Naive B cell (primary cell): ENCODE data around the gene STATH. TPM values are rescaled to one million over a fixed set of nuclear protein-coding genes. Genes with fewer than 3 reads are reported as not detected.
"Not testable (repeated sequence)": the region's sequence is repeated elsewhere in the genome, so short reads cannot be mapped to it uniquely, and the experiment has no call there.

ENCODE experiments used
- ATAC-seq, 2 donors: fragments of 150-1000 bp; cut with Tn5 transposase; 2 replicates each; pipeline ENCODE4 v1.10.0; 2021; ENCODE audit warnings: low read depth in 2 of 2, mild to moderate bottlenecking in 2 of 2, moderate library complexity in 2 of 2
- DNase-seq: peaks from one replicate; pipeline ENCODE4 v3.0.0; 2022
- H3K27ac Mint-ChIP-seq, 6 donors: one replicate each; pipeline ENCODE4 v1.8.0; 2020 to 2022; ENCODE audit warnings: mild to moderate bottlenecking in 6 of 6, mixed read lengths in 6 of 6, moderate library complexity in 5 of 6, inconsistent platforms in 2 of 6
- H3K27me3 Mint-ChIP-seq, 3 donors: one replicate each; pipeline ENCODE4 v1.8.0; 2021 to 2022; ENCODE audit warnings: mixed read lengths in 3 of 3, mild to moderate bottlenecking in 1 of 3
- H3K36me3 Mint-ChIP-seq, 2 donors: one replicate each; pipeline ENCODE4 v1.8.0; 2020 to 2022; ENCODE audit warnings: mixed read lengths in 2 of 2, inconsistent platforms in 1 of 2, mild to moderate bottlenecking in 1 of 2
- H3K4me1 Mint-ChIP-seq, 3 donors: one replicate each; pipeline ENCODE4 v1.8.0; 2020 to 2022; ENCODE audit warnings: mixed read lengths in 3 of 3, inconsistent platforms in 1 of 3, mild to moderate bottlenecking in 1 of 3, moderate library complexity in 1 of 3
- H3K4me3 Mint-ChIP-seq, 8 donors: one replicate each; pipeline ENCODE4 v1.8.0; 2020 to 2022; ENCODE audit warnings: mild to moderate bottlenecking in 8 of 8, mixed read lengths in 8 of 8, moderate library complexity in 8 of 8, inconsistent platforms in 2 of 8
- H3K9me3 Mint-ChIP-seq, 7 donors: one replicate each; pipeline ENCODE4 v1.8.0; 2020 to 2022; ENCODE audit warnings: mixed read lengths in 7 of 7, mild to moderate bottlenecking in 5 of 7, inconsistent platforms in 2 of 7, moderate library complexity in 1 of 7
- polyA plus RNA-seq, 6 donors: library from polyadenylated mRNA; unstranded; fragments of 300-500 nt; fragmentation: Illumina TruSeq; gene quantifications; one replicate each; pipeline ENCODE4 v1.2.3, GENCODE V29; 2021; ENCODE audit warnings: low read depth in 6 of 6

Gene STATH
- polyA plus RNA-seq, 6 donors from 2014 or later: not detected

GRCh38 chr4:70019006-70019405 lies 23.2 kb downstream of the STATH start:
- H3K9me3 Mint-ChIP-seq: peaks cover 5 to 10% (median 8%) of the 10 kb centered on the region in 7 donors
- H3K27ac Mint-ChIP-seq, H3K4me1 Mint-ChIP-seq, H3K36me3 Mint-ChIP-seq, H3K4me3 Mint-ChIP-seq, H3K27me3 Mint-ChIP-seq, DNase-seq, ATAC-seq: not testable (repeated sequence)

- Mint-ChIP-seq H3K4me3 (no peak overlapping the region), H3K9me3 (peaks cover 0 to 4% (median 0%) of the 10 kb centered on the region in 7 donors), H3K4me1 (no peaks in the 10 kb centered on the region), H3K36me3 (no peaks in the 10 kb centered on the region), H3K27me3 (no peaks in the 10 kb centered on the region), H3K27ac (no peak overlapping the region)
- DNase-seq (no peak), ATAC-seq (no peak)
Observed at GRCh38 chr4:70023218-70023617, 27.5 kb downstream of the STATH start.

- H3K27ac Mint-ChIP-seq: no peak overlapping the region
- no peaks in the 10 kb centered on the region for H3K27me3 Mint-ChIP-seq
- no peaks in the 10 kb centered on the region for H3K36me3 Mint-ChIP-seq
- DNase-seq (no peak), ATAC-seq (no peak)
- peaks cover 0 to 9% (median 0%) of the 10 kb centered on the region in 7 donors for H3K9me3 Mint-ChIP-seq
- no peak overlapping the region for H3K4me3 Mint-ChIP-seq
- H3K4me1 Mint-ChIP-seq: no peaks in the 10 kb centered on the region
Observed at GRCh38 chr4:70027011-70027410, 31.2 kb downstream of the STATH start.

- not testable (repeated sequence) for ATAC-seq, H3K27me3 Mint-ChIP-seq, DNase-seq, H3K27ac Mint-ChIP-seq, H3K9me3 Mint-ChIP-seq, H3K4me1 Mint-ChIP-seq, H3K4me3 Mint-ChIP-seq, H3K36me3 Mint-ChIP-seq
Observed at GRCh38 chr4:70028159-70028558, 32.4 kb downstream of the STATH start, which contains the start of gene HTN3. HTN3 (plus strand) TSS chr4:70028459; CDS start chr4:70030741, 2,282 bp downstream.

GRCh38 chr4:70037559-70037958 lies 41.8 kb downstream of the STATH start:
- peaks cover 7 to 21% (median 13%) of the 10 kb centered on the region in 7 donors for H3K9me3 Mint-ChIP-seq
- H3K4me3 Mint-ChIP-seq, H3K4me1 Mint-ChIP-seq, DNase-seq, H3K36me3 Mint-ChIP-seq, H3K27me3 Mint-ChIP-seq, H3K27ac Mint-ChIP-seq, ATAC-seq: not testable (repeated sequence)

GRCh38 chr4:70039928-70040327 lies 44.2 kb downstream of the STATH start:
- peaks cover 7 to 21% (median 12%) of the 10 kb centered on the region in 7 donors for H3K9me3 Mint-ChIP-seq
- not testable (repeated sequence) for H3K4me1 Mint-ChIP-seq, H3K27ac Mint-ChIP-seq, ATAC-seq, H3K27me3 Mint-ChIP-seq, H3K36me3 Mint-ChIP-seq, DNase-seq, H3K4me3 Mint-ChIP-seq

GRCh38 chr4:70041652-70042286 lies 46.0 kb downstream of the STATH start:
- peaks cover 7 to 21% (median 12%) of the 10 kb centered on the region in 7 donors for H3K9me3 Mint-ChIP-seq
- H3K4me3 Mint-ChIP-seq: no peak overlapping the region
- no peak overlapping the region for H3K27ac Mint-ChIP-seq
- DNase-seq (no peak), ATAC-seq (no peak)
- H3K4me1 Mint-ChIP-seq: no peaks in the 10 kb centered on the region
- no peaks in the 10 kb centered on the region for H3K36me3 Mint-ChIP-seq
- H3K27me3 Mint-ChIP-seq: no peaks in the 10 kb centered on the region

GRCh38 chr4:70050138-70050537 lies 54.4 kb downstream of the STATH start, which contains the start of gene HTN1:
HTN1 (plus strand) TSS chr4:70050438; CDS start chr4:70053077, 2,639 bp downstream.
- not testable (repeated sequence) for H3K36me3 Mint-ChIP-seq, H3K27me3 Mint-ChIP-seq, H3K9me3 Mint-ChIP-seq, H3K4me3 Mint-ChIP-seq, H3K27ac Mint-ChIP-seq, ATAC-seq, H3K4me1 Mint-ChIP-seq, DNase-seq

Other genes with a start within 250 kb of the STATH start
- gene SULT1B1, start 235.3 kb upstream of the STATH start, polyA plus RNA-seq: under 1 TPM in 1 of 6 donors, not detected in 5; 0.62 TPM
- gene SULT1E1, start 135.8 kb upstream of the STATH start, polyA plus RNA-seq: not detected
- gene CSN1S1, start 64.9 kb upstream of the STATH start, polyA plus RNA-seq: not detected
- not detected for gene CSN2, start 30.2 kb upstream of the STATH start, polyA plus RNA-seq
- not detected for gene HTN3, start 32.5 kb downstream of the STATH start, polyA plus RNA-seq
- gene HTN1, start 54.5 kb downstream of the STATH start, polyA plus RNA-seq: not detected
- not detected for gene PRR27, start 158.3 kb downstream of the STATH start, polyA plus RNA-seq
- gene ODAM, start 199.8 kb downstream of the STATH start, polyA plus RNA-seq: not detected
- not detected for gene FDCSP, start 230.2 kb downstream of the STATH start, polyA plus RNA-seq
- not detected for gene CSN3, start 246.6 kb downstream of the STATH start, polyA plus RNA-seq